GM11168 (cell line): Measurements from ENCODE around the gene SERP2.

ENCODE experiments used
- in situ Hi-C: fragments of 300-500 bp; cut with MboI; formaldehyde crosslinking; loops from one replicate; pipeline ENCODE4 v1.12.0; 2022; ENCODE audit warnings: low sequenced_read_pairs; ENCODE audit not compliant: unreplicated experiment

Gene SERP2

GRCh38 chr13:44354884-44355283 lies 18.7 kb upstream of the SERP2 start:
- in situ Hi-C loops, result no loop called here

DNA sequence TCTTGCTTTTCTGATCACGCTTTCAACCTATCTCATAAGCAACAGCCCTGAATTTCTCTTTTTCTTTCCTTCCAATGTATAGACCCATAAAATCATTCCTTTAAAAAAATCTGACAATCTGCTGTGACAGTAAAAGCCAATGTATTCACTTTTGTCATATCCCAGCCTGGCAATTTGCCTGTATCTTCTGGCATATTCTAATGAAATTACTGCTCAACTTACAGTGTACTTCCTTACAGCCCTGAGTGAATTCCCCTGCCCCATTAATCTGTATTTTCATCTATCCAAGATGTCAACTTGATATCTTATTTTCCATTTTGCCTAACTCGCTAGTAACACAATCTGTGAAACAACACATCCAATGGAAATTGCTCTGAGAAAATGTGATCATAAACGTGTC lies 18.0 kb upstream of the SERP2 start:
- in situ Hi-C loops, result no loop called here

- in situ Hi-C loops, result no loop called here
These were observed 13.6 kb upstream of the SERP2 start for GRCh38 chr13:44359983-44360375.

GRCh38 chr13:44362394-44363040 lies 11.1 kb upstream of the SERP2 start:
- in situ Hi-C loops, result no loop called here

- in situ Hi-C loops, result no loop called here
These were observed 9.8 kb upstream of the SERP2 start for GRCh38 chr13:44363631-44364344.

- in situ Hi-C loops, result no loop called here
These were observed 9.2 kb upstream of the SERP2 start for GRCh38 chr13:44364345-44365000.

- in situ Hi-C loops, result no loop called here
These were observed 8.6 kb upstream of the SERP2 start for GRCh38 chr13:44365008-44365407.

DNA sequence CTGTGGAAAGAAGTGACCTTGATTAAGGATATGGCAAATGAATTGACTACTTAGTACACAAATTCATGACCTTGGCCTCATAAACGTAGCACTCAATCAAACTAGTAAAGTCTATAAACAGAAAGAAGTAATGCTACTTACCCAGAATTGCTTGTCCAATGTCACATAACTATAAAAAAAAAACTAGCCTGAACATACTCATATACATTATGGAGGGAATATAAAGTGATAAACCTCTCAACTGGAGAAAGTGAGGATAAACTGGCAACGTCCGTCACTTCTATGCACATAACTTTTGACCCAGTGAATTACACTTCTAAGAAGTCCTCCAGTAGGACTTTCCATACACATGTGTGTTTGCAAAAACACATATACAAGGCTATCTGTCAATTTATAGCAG lies 7.7 kb upstream of the SERP2 start:
- in situ Hi-C loops, result no loop called here

- in situ Hi-C loops, result no loop called here
These were observed 5.5 kb upstream of the SERP2 start for GRCh38 chr13:44368062-44368591.

DNA sequence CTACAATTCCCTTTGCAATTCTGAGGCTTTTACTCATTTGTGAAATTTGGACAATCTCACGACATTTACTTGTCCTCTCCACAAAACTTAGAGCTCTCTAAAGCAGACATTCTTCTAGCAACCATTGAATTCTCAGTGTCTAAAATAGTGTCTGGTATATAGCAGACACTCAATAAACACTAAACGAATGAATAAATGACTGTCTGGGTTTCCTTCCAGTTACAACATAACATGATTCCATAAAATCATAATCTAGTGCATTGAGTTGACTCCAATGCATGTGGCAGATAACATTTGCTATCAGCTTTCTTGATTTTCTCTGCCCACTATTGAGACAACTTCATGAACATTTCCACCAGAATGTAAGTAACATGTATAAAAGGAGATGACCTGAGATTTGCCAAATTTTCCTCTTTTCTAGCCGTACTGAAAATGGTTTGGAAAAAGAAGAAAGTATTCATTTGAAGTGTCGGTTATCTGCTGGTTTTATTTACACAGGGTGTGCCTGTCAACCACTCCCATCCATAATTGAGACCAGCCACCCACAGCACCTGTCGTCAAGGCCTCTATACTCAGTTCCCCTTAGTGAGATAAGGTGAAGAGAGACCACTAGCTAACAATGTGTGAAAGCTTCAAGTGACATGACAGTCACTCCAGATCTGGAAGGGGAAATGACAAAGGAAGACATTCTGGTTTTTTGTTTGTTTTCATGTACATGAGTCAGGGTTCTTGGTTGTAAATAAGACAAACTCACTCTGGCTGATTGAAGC lies 4.8 kb upstream of the SERP2 start:
- in situ Hi-C loops, result no loop called here

DNA sequence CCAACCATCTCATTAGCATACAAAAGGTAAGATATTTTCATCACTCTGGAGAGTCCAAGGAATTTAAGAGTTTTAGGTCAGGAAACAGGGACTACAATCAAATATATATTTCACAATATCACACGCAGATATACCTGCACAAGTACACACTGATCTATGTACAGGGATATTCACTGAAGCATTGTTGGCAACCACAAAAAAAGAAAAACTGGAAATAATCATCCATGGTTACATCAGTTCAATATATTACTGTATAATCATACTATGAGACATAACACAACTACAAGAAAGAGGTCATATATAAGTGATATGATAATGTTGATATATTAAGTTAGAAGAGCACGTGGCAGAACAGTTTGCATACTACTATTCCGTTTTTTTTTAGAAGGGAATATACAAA lies 2.2 kb upstream of the SERP2 start:
- in situ Hi-C loops, result no loop called here

DNA sequence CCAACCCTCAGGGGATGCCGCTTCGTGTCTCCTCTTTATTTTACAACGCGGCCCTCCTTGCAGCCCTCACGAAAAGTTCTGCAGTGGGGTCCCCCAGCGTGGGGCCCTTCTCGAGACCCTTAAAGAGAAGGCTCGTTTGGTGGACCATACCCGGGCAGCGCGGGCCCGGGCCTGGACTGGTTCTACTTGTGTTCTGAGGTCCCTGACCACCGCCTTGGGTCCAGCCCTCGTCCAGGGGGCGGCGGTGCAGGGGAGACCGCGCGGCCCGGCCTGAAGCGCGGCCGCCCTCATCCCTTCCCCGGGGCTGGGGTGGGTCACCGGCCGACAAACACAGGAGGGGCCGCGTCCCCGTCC lies 400 bp upstream of the SERP2 start:
- in situ Hi-C loops, result no loop called here

GRCh38 chr13:44374348-44374712 lies 706 bp downstream of the SERP2 start:
- in situ Hi-C loops, result no loop called here

DNA sequence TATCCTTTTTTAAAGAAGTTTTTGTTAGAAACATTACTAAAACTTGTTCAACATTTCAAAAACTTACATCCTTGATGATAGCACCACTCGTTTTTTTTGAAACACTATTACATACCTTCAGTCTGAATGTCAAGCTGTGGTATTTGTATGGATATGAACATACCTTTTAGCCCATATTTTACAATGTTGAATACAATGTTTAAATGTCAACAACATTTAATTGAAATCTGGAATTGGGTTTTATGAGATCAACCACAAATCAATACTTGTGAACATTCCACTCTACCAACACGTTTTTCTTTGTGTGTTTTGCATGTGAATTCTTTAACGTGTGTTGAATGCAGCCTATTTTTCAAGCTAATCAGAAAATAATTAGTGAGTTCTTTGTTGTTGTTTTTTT lies 4.7 kb downstream of the SERP2 start:
- in situ Hi-C loops, result no loop called here

DNA sequence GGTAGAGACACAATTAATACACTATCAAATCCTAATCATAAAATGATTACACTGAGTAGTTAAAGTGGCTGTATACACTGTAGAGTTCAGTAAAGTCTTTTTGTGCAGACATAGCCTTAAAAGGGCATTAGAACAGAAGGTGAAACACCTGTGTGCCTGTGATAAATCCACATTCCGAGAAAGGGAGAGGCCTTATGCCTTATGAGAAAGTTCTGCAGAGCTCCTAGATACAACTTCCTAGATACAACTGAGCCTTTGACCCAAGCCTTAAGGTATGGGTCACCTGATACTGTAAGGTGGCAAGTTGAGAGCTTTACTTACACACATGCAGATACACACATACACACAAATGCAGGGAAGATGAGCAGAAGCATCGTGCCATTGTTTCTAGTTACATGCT lies 6.3 kb downstream of the SERP2 start:
- in situ Hi-C loops, result no loop called here

- in situ Hi-C loops, result no loop called here
These were observed 7.0 kb downstream of the SERP2 start for GRCh38 chr13:44380404-44381165.

DNA sequence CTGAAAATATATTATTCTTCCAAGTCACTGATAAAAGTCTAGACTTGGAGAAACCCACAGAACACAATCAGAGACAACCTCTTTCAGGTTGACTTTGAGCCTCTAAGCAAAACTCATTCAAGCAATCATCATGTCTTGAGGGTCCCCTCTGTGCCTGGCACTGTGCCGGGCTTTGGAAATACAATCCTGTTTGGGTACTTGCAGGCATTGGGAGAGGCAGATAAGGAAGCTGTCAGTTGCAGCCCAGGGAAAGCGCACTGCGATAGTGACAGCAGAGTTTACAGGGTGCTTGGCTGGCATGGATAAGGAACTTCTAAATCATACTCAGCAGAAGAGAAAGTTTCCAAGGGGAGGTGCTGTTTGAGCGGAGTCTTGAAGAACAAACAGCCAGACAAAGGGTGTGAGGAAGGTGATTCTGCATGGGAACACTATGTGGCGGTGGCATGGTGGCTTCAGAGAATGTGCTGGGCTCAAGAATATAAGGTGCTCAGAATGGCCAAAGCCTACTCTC lies 9.1 kb downstream of the SERP2 start:
- in situ Hi-C loops, result no loop called here

GRCh38 chr13:44383945-44384344 lies 10.3 kb downstream of the SERP2 start:
- in situ Hi-C loops, result no loop called here

DNA sequence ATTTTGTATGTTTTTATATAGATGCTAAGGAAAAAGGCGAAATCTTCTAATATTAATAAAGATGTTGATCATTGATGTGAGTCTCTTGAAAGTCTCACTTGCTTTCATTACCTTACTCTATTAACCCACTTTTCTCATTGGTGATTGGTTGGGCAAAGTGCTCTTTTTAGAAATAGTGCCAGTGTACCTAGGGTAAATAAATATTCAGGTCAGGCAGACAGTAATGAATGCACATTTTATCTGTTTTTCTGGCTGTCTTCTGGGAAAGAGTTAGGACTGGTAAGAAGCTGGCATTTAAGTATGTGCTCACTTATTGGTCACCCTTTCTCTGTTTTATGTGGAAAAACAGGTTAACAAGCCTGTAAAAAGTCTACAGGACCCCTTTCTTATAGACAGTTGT lies 11.2 kb downstream of the SERP2 start:
- in situ Hi-C loops, result no loop called here

GRCh38 chr13:44385401-44385800 lies 11.8 kb downstream of the SERP2 start:
- in situ Hi-C loops, result no loop called here
